Transverse colon (tissue), 4 donors: ENCODE measurements around the gene SLC17A5. TPM values are rescaled to one million over a fixed set of nuclear protein-coding genes. Genes with fewer than 3 reads are reported as not detected.
"Not testable (repeated sequence)": the region's sequence is repeated elsewhere in the genome, so short reads cannot be mapped to it uniquely, and the experiment has no call there.

Experiments used
- DNase-seq: peaks from one replicate; pipeline ENCODE4 v3.0.0-alpha.2; 2019
- H3K27ac ChIP-seq, 4 donors: fragments of 200-600 bp; sonication (generic); 2 replicates each; pipeline ENCODE4 v1.5.1; 2016 to 2018; ENCODE audit warnings: inconsistent platforms in 4 of 4
- H3K27me3 ChIP-seq: fragments of 200-600 bp; sonication (generic); 2 replicates; pipeline ENCODE4 v1.5.1; 2017; ENCODE audit warnings: inconsistent platforms
- H3K36me3 ChIP-seq, 4 donors: fragments of 200-600 bp; sonication (generic); 2 replicates each; pipeline ENCODE4 v1.5.1; 2017 to 2019; ENCODE audit warnings: inconsistent platforms in 4 of 4
- H3K4me1 ChIP-seq, 4 donors: fragments of 200-600 bp; sonication (generic); 2 replicates each; pipeline ENCODE4 v1.5.1; 2017 to 2020; ENCODE audit warnings: inconsistent platforms in 4 of 4
- H3K4me3 ChIP-seq, 4 donors: fragments of 200-600 bp; sonication (generic); 1 replicate in 1 of 4; 2 replicates in 3 of 4; pipeline versions ENCODE4 v1.5.1 to v1.6.1; 2017 to 2019; ENCODE audit warnings: inconsistent platforms in 4 of 4
- H3K9me3 ChIP-seq, 2 donors: fragments of 200-600 bp; sonication (generic); 2 replicates each; pipeline ENCODE4 v1.5.1; 2017 to 2019; ENCODE audit warnings: inconsistent platforms in 2 of 2
- CTCF ChIP-seq, 5 experiments: fragments of 200-600 bp in 3 of 5; fragments of 450-650 bp in 2 of 5; sonication (generic) in 3 of 5; IDR thresholded peaks; 1 replicate in 2 of 5; 2 replicates in 3 of 5; pipeline ENCODE4 v1.5.1; 2016 to 2017; ENCODE audit warnings: antibody characterized with exemption in 5 of 5, inconsistent platforms in 3 of 5, mild to moderate bottlenecking in 2 of 5, moderate library complexity in 1 of 5
- EP300 ChIP-seq: sonication (generic); formaldehyde crosslinking; IDR thresholded peaks from one replicate; pipeline ENCODE4 v1.6.1; 2017; ENCODE audit warnings: antibody characterized with exemption, low read depth
- POLR2A ChIP-seq: fragments of 450-650 bp; IDR thresholded peaks from one replicate; pipeline ENCODE4 v1.6.1; 2016; ENCODE audit warnings: antibody characterized with exemption, mild to moderate bottlenecking, moderate library complexity
- POLR2AphosphoS5 ChIP-seq, 3 donors: sonication (generic); formaldehyde crosslinking; IDR thresholded peaks; one replicate each; pipeline ENCODE4 v1.6.1; 2016; ENCODE audit warnings: antibody characterized with exemption in 3 of 3
- WGBS, 2 donors: methylation state at CpG; one replicate each; pipeline ENCODE4 v1.1.5; 2018; ENCODE audit warnings: low coverage in 1 of 2; 5-methylcytosine and 5-hydroxymethylcytosine counted together
- in situ Hi-C, 4 donors: fragments of 200-750 bp; cut with MboI; loops; one replicate each; pipeline versions ENCODE4 v1.15.0 to v1.15.1; 2017; ENCODE audit warnings: low sequenced_read_pairs in 3 of 4, low pct_ligation_motif_present in 1 of 4, low pct_unique_long_range_greater_than_20kb in 1 of 4
- intact Hi-C: fragments of 100-400 bp; cut with DNase I; formaldehyde crosslinking; loops from one replicate; pipeline ENCODE4 v1.15.1; 2023; ENCODE audit warnings: low total_unique reads
- total RNA-seq, 4 donors: library from RNA; depleted of rRNA; stranded (reverse); fragments of >200 nt; gene quantifications; one replicate each; pipeline ENCODE4 v1.1.0, GENCODE V29; 2016

SLC17A5 gene
- total RNA-seq, 4 donors from 2014 or later, result 13.7 to 57.3 (median 32.8) TPM

GRCh38 chr6:73691512-73691911 lies 37.7 kb upstream of the SLC17A5 start:
- Histone ChIP-seq H3K4me3 (no peak overlapping the region), H3K4me1 (peaks cover 0 to 14% (median 8%) of the 10 kb centered on the region in 4 donors), H3K27ac (no peak overlapping the region), H3K36me3 (no peaks in the 10 kb centered on the region), H3K27me3 (peaks cover 19% of the 10 kb centered on the region), H3K9me3 (no peaks in the 10 kb centered on the region)
- intact Hi-C loops (no loop called here), in situ Hi-C loops (no loop called here)
- DNase-seq, result no peak
- no peak for TF ChIP-seq POLR2A

GRCh38 chr6:73690056-73690455 lies 36.3 kb upstream of the SLC17A5 start:
- Histone ChIP-seq H3K4me3 (no peak overlapping the region), H3K4me1 (peaks cover 0 to 4% (median 2%) of the 10 kb centered on the region in 4 donors), H3K27ac (no peak overlapping the region), H3K36me3 (no peaks in the 10 kb centered on the region), H3K27me3 (peaks cover 11% of the 10 kb centered on the region), H3K9me3 (no peaks in the 10 kb centered on the region)
- intact Hi-C loops (no loop called here), in situ Hi-C loops (no loop called here)
- WGBS, 2 donors, result 74 to 83% methylated on average over 4 to 5 of the region's 5 CpGs
- no peak for TF ChIP-seq CTCF (IDR thresholded peaks at IDR 0.05)
- no peak for TF ChIP-seq POLR2AphosphoS5 (IDR thresholded peaks at IDR 0.05)
- no peak for TF ChIP-seq POLR2A
- TF ChIP-seq EP300, result no peak
- DNase-seq, result no peak

- no peak for TF ChIP-seq POLR2A
- TF ChIP-seq CTCF (IDR thresholded peaks at IDR 0.05), result no peak
- TF ChIP-seq EP300, result no peak
- TF ChIP-seq POLR2AphosphoS5 (IDR thresholded peaks at IDR 0.05), result no peak
- no peaks in the 10 kb centered on the region for H3K27me3 ChIP-seq
- no peaks in the 10 kb centered on the region for H3K9me3 ChIP-seq
- no peak for DNase-seq
- WGBS, 2 donors, result 70 to 88% methylated on average over 1 of the region's 1 CpG
- H3K4me1 ChIP-seq, result no peaks in the 10 kb centered on the region
- no peaks in the 10 kb centered on the region for H3K36me3 ChIP-seq
- H3K4me3 ChIP-seq, result no peak overlapping the region
- in situ Hi-C loops (no loop called here), intact Hi-C loops (no loop called here)
- no peak overlapping the region for H3K27ac ChIP-seq
Observed at GRCh38 chr6:73688351-73688750, 34.6 kb upstream of the SLC17A5 start.

GRCh38 chr6:73683574-73683973 lies 29.8 kb upstream of the SLC17A5 start:
- intact Hi-C loops, H3K27me3 ChIP-seq, H3K4me1 ChIP-seq, H3K36me3 ChIP-seq, H3K4me3 ChIP-seq, DNase-seq, H3K9me3 ChIP-seq, H3K27ac ChIP-seq: not testable (repeated sequence)
- 73 to 82% methylated on average over 2 of the region's 2 CpGs for whole genome bisulfite sequencing, 2 donors
- in situ Hi-C loops, result loop anchor here in 1 of 4 donors (5.0 kb wide), 1 partner anchor 49 kb away; no protein-coding TSS in a partner anchor

GRCh38 chr6:73680289-73680918 lies 26.6 kb upstream of the SLC17A5 start:
- H3K27ac ChIP-seq, result no peak overlapping the region
- no peaks in the 10 kb centered on the region for H3K9me3 ChIP-seq
- no peaks in the 10 kb centered on the region for H3K4me1 ChIP-seq
- H3K4me3 ChIP-seq, result no peak overlapping the region
- intact Hi-C loops (no loop called here), in situ Hi-C loops (loop anchor here in 1 of 4 donors (5.0 kb wide), 1 partner anchor 52 kb away; no protein-coding TSS in a partner anchor)
- H3K27me3 ChIP-seq, result no peaks in the 10 kb centered on the region
- TF ChIP-seq CTCF (IDR thresholded peaks at IDR 0.05) (no peak), EP300 (no peak), POLR2AphosphoS5 (IDR thresholded peaks at IDR 0.05) (no peak), POLR2A (no peak)
- no peaks in the 10 kb centered on the region for H3K36me3 ChIP-seq
- no peak for DNase-seq
- WGBS, 2 donors, result 46 to 82% methylated on average over 4 to 5 of the region's 5 CpGs

GRCh38 chr6:73679846-73680245 lies 26.1 kb upstream of the SLC17A5 start:
- in situ Hi-C loops (loop anchor here (5.0 to 10.0 kb wide), 2 partner anchors 52 to 55 kb away; no protein-coding TSS in a partner anchor), intact Hi-C loops (loop anchor here (5.0 kb wide), 1 partner anchor 52 kb away; no protein-coding TSS in a partner anchor)
- WGBS, 2 donors, result 77 to 84% methylated on average over 4 to 5 of the region's 5 CpGs
- H3K27ac ChIP-seq, H3K9me3 ChIP-seq, H3K4me1 ChIP-seq, H3K4me3 ChIP-seq, DNase-seq, H3K36me3 ChIP-seq, H3K27me3 ChIP-seq: not testable (repeated sequence)
